HFFc6 (cell line): ENCODE measurements around the gene BRD7. TPM values are rescaled to one million over a fixed set of nuclear protein-coding genes. Genes with fewer than 3 reads are reported as not detected.

Experiments used
- DNase-seq: peaks from one replicate; pipeline ENCODE4 v3.0.0-alpha.2; 2018
- H3K27ac Mint-ChIP-seq: 2 replicates; pipeline ENCODE4 v1.8.0; 2020; ENCODE audit warnings: mild to moderate bottlenecking, mixed read lengths
- H3K27me3 Mint-ChIP-seq: 2 replicates; pipeline ENCODE4 v1.8.0; 2021; ENCODE audit warnings: mild to moderate bottlenecking, moderate library complexity, mixed read lengths; ENCODE audit not compliant: insufficient read depth
- H3K36me3 Mint-ChIP-seq: 2 replicates; pipeline ENCODE4 v1.8.0; 2021; ENCODE audit warnings: low read depth, mixed read lengths
- H3K4me1 Mint-ChIP-seq: 2 replicates; pipeline ENCODE4 v1.8.0; 2020; ENCODE audit warnings: low read depth, mixed read lengths
- H3K4me3 Mint-ChIP-seq: 2 replicates; pipeline ENCODE4 v1.8.0; 2020; ENCODE audit warnings: mild to moderate bottlenecking, moderate library complexity, mixed read lengths
- H3K9me3 Mint-ChIP-seq: 2 replicates; pipeline ENCODE4 v1.8.0; 2020; ENCODE audit warnings: mild to moderate bottlenecking, mixed read lengths
- CTCF ChIP-seq: fragments of 200-600 bp; sonication (generic); IDR thresholded peaks from 2 replicates; pipeline ENCODE4 v1.5.0; 2021; ENCODE audit warnings: antibody characterized with exemption, mild to moderate bottlenecking
- total RNA-seq, 6 experiments: library from RNA; stranded (reverse); fragmentation: NEBNext Ultra II Directional; extraction: Animal tissue kit (Norgen Biotek cat#: 25700); gene quantifications; 2 replicates in 1 of 6; 3 replicates in 5 of 6; pipeline ENCODE4 v1.2.3, GENCODE V29; 2021

Gene BRD7
- total RNA-seq, 6 experiments from 2014 or later = 50.5 to 65.0 (median 63.0) TPM

- Mint-ChIP-seq H3K27me3 (peaks cover 4% of the 10 kb centered on the region), H3K4me3 (no peak overlapping the region), H3K36me3 (peaks cover 14% of the 10 kb centered on the region), H3K4me1 (peaks cover 21% of the 10 kb centered on the region), H3K27ac (no peak overlapping the region), H3K9me3 (no peaks in the 10 kb centered on the region)
- no peak for TF ChIP-seq CTCF
- no peak for DNase-seq
Measured at GRCh38 chr16:50311134-50311528, 57.7 kb downstream of the BRD7 start.

- Mint-ChIP-seq H3K27me3 (peaks cover 4% of the 10 kb centered on the region), H3K4me1 (peaks cover 21% of the 10 kb centered on the region), H3K27ac (no peak overlapping the region), H3K4me3 (no peak overlapping the region), H3K36me3 (peaks cover 14% of the 10 kb centered on the region), H3K9me3 (no peaks in the 10 kb centered on the region)
- no peak for TF ChIP-seq CTCF
- no peak for DNase-seq
Measured at GRCh38 chr16:50310308-50311133, 58.3 kb downstream of the BRD7 start.

- H3K4me1 Mint-ChIP-seq = peaks cover 21% of the 10 kb centered on the region
- H3K9me3 Mint-ChIP-seq = no peaks in the 10 kb centered on the region
- no peak overlapping the region for H3K27ac Mint-ChIP-seq
- TF ChIP-seq CTCF = no peak
- peaks cover 4% of the 10 kb centered on the region for H3K27me3 Mint-ChIP-seq
- H3K4me3 Mint-ChIP-seq = no peak overlapping the region
- no peak for DNase-seq
- H3K36me3 Mint-ChIP-seq = peaks cover 14% of the 10 kb centered on the region
Measured at GRCh38 chr16:50309527-50310307, 59.1 kb downstream of the BRD7 start.

DNA sequence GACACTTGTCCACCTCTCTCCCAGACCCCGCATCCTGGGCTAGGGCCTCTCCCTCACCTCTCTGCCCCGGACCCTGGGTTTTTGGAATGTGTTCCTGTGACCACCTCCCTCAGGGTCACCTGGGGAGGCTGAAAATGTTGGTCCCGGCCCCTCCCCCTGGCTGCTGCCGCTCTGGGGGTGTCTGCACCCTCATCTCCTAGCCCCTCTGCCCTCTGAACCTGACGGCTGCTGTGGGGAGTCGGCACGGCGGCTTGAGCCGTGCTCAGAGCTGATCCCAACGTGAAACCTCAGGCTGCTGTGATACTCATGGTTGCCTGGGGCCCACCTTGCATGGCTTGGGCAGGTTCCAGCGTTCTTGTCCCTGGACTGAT is 59.6 kb downstream of the BRD7 start:
- no peak for DNase-seq
- no peak overlapping the region for H3K27ac Mint-ChIP-seq
- H3K36me3 Mint-ChIP-seq = peaks cover 14% of the 10 kb centered on the region
- peaks cover 4% of the 10 kb centered on the region for H3K27me3 Mint-ChIP-seq
- H3K4me3 Mint-ChIP-seq = no peak overlapping the region
- peaks cover 21% of the 10 kb centered on the region for H3K4me1 Mint-ChIP-seq
- TF ChIP-seq CTCF = no peak
- H3K9me3 Mint-ChIP-seq = no peaks in the 10 kb centered on the region

DNA sequence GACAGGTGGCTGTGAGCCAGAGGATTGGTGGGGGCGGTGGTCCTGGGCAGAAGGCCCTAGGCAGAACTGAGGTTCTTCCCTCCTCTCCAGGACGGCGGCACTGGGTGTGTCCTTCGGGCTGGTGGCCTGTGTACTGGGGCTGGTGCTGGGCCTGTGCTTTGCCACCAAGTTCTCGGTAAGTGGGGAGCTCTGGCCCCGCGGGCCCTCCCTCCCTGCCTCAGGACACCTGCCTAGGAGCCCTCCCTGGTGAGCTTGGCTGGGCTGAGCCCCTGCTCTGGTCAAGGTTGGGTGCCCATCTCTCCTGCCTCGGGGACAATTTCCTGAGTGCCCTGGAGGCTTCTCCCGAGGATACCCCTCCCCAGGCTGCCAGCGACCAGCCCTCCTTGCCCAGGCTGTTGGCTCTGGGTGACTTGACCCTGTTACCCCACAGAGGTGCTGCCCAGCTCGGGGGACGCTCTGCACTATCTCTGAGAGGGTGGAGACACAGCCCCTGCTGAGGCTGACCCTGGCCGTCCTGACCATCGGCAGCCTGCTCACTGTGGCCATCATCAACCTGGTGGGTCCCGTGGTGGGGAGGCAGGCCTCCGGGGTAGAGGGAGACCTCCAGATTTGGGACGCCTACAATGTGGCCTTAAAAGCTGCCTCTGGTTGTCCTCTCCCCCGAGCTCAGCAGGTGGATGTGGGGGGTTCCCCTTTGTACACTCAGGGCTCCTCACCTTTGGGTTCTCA is 60.4 kb downstream of the BRD7 start:
- peaks cover 17% of the 10 kb centered on the region for H3K4me1 Mint-ChIP-seq
- no peak for TF ChIP-seq CTCF
- H3K4me3 Mint-ChIP-seq = no peak overlapping the region
- H3K27me3 Mint-ChIP-seq = peaks cover 4% of the 10 kb centered on the region
- peaks cover 10% of the 10 kb centered on the region for H3K36me3 Mint-ChIP-seq
- DNase-seq = no peak
- no peaks in the 10 kb centered on the region for H3K9me3 Mint-ChIP-seq
- H3K27ac Mint-ChIP-seq = peak overlapping the region; percentile 76; the same call in 1 of the 2 replicates
